GM18870 (cell line): ENCODE measurements around the gene HDAC11.
"Not testable (repeated sequence)": the region's sequence is repeated elsewhere in the genome, so short reads cannot be mapped to it uniquely, and the experiment has no call there.

Experiments
- ATAC-seq: cut with Tn5 transposase; IDR thresholded peaks from one replicate; pipeline ENCODE4 v1.9.1; 2021; ENCODE audit warnings: moderate library complexity; ENCODE audit not compliant: unreplicated experiment

Gene HDAC11

GRCh38 chr3:13506680-13507079, 26.6 kb downstream of the HDAC11 start:
- no peak for ATAC-seq

GRCh38 chr3:13507247-13507569, 27.1 kb downstream of the HDAC11 start:
- ATAC-seq = no peak

DNA sequence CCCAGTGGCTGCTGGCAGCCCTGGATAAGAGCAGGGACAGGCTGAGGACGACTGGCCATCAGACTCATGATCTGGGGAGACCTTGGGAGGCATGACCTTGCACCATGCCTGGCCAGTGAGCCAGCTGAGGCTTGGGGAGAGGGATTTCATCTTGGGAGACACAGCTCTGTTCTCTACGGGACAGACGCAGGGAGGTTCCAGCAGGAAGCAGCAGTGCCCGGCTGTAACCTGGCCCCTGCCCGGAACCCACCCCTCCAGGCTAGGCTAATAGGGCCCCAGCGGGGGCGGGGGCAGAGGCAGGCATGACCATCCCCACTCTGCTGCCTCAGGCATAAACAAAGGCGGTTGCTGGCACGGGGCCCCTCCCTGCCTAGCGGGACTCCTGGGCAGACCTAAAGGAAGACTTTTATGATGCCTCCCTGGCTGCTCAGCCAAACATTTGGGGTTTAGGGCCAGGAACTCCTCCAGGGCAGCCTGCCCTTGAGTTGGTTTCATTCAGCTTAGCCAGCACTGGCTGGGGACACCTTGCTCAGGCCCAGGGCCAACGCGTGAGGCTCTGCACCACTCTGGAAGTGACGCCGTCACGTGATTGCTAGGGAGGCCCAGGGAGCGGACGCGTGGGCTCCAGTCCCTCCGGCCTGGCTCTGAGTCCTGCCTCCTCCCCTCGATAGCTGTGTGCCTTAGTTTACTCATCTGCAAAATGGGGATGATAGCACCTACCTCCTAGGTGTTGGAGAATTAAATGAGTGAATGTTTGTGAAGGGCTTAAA, 27.6 kb downstream of the HDAC11 start:
- no peak for ATAC-seq

DNA sequence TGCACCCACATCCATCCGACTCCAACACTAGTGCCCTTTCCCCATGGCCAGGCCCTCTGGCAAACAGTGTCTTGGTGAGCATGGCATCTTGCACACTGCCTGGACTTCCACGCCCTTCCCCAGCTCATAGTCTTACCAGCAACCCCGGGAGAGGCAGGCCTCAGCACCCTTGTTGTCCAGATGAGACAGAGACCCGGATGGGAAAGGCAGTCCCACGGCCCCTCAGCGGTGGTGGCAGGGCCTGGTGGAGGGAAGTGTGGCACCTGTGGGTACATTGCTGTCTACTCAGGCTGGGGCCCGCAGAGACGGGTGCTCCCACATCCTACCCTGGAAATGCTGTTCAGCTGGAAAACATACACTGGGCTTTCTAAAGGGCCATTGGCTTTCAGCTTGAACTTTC, 28.4 kb downstream of the HDAC11 start:
- no peak for ATAC-seq

- ATAC-seq = no peak
Observed at GRCh38 chr3:13509059-13509815, 29.1 kb downstream of the HDAC11 start.

DNA sequence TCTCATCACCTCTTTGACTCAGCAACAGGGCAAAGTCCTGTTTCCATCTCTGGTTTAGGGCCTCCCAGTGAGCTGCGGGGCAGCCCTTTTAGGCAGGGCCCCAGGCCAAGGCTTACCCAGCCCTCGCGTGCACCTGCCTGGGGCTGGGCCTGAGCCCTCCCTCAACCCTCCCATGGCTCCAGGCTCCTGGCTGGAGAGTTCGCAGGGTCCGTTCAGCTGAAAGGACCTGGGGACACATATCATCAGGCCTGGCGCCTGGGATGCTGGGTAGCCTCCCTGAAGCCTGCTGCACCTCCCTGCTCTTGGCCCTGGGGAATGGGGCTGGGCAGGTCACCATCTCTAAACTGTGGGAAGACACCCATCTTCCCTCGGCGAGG, 29.7 kb downstream of the HDAC11 start:
- no peak for ATAC-seq

- ATAC-seq = no peak
Observed at GRCh38 chr3:13512451-13512850, 32.3 kb downstream of the HDAC11 start.

DNA sequence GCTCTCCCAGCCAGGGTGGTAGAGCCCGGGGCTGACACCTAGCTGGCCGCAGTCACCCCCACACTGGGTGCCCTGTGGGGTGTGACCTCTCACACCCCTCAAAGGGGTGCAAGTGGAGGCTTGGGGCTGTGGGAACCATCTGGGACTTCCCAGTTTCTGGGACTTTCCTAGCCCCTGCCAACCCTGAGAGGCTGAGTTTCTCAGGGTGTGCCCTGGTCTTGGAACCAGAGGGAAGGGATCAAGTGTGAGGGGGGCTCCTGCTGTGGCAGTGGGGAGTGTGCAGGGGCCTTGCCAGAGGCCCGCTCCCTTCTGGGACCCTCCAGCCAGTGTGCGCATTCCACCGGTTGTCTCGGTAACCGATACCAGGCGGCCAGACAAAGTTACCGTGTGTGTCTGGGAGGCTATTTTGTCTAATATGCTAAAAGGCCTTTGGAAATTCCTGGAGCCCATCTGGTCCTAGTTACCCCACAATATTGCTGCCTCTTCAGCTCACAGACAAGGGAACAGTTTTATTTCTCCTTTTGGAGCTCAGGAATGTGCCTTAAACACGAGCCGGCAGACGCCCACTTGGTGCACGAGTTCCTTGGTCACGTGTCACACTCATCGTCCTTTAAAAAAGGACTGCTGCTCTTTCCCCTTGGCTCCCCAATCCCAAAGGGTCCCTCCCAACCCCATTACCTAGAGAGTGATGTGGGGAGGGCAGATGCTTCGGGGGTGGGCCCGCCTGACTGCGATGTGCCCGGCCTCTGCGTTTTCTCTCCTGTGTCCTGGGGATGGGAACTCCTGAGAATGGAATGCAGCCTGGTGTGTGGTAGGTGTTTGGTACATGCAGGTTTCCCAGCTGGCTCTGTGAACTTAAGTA, 33.2 kb downstream of the HDAC11 start:
- no peak for ATAC-seq

GRCh38 chr3:13513913-13514517, 33.9 kb downstream of the HDAC11 start:
- no peak for ATAC-seq

DNA sequence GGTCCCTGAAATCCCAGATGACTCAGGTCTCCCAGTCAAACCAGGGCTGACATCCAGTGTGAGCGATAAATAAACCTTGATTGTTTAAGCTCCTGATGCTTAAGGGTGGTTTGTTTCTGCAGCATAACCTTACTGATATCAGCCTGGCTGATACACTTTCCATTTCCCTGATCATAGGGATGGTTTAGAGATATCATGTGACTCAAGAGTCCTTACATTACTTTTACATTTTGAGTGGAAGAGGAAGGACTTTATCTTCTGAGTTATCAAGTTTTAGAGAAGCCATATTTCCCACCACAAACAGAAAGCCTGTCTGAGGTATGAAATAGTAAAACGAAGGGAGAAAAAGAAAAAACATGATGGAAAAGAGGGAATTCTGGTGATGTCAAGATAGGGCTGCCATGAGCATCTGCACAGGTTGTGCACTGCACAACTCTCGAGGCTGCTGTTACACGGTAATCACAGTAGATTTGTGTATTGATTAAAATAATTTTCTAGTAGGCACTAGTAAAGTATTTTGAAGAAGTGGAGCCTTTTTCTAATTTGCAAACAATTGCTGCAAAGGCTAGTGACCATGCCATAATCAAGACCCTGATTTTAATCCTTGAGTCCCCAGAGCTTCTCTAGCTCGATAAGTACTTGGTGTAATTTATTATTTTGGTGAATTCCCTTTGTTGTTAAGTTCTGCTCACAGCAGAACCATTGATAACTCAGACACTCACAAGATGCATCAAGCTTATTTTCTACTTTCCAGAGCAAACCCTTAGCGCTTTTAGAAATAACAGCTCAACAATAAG, 34.7 kb downstream of the HDAC11 start:
- ATAC-seq = no peak

DNA sequence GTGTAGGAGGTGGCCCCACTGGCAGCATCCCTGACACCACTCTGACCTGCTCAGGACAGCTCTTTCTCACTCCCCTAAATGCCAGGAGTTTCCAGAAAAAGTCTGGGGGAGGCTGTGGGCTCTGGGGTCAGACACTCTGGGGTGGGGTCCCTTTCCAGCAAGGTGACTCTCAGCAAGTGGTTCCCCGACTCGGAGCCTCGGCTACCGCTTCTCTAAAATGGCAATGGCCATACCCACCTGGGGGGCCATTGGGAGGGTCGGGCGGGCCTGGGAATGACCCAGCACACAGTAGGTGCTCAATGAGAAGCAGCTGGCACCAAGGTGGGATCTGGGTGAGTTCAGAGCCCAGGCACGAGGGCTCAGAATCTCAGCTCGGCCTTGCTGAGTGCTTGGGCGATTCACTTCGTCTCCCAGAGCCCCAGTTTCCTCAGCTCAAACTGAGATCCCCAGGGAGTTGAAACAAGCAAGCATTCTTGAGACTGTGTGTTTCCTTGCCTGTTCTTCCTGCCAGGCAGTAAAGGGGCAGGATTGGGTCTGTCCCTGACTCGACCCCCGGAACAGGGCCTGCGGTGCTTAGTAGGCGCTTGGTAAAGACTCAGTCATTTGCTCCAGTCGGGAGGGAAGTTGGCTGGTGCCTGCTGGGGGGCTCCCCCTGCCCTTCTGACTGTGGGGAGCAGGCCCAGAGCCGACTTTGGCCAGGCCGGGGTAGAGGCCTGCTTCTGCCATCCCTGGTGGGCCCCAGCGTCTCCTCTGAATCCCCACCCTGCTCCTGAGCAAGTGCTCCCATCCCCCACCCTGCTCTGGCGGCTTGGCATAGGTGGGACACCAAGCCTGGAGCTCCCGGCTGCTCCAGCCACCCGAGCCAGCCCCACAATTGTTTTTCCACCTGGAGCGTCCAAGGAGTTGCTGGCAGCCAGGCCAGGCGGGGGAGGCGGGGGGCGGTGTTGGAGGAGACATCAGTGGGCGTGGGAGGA, 36.0 kb downstream of the HDAC11 start:
- ATAC-seq = no peak

GRCh38 chr3:13516760-13517135, 36.6 kb downstream of the HDAC11 start:
- ATAC-seq = no peak

DNA sequence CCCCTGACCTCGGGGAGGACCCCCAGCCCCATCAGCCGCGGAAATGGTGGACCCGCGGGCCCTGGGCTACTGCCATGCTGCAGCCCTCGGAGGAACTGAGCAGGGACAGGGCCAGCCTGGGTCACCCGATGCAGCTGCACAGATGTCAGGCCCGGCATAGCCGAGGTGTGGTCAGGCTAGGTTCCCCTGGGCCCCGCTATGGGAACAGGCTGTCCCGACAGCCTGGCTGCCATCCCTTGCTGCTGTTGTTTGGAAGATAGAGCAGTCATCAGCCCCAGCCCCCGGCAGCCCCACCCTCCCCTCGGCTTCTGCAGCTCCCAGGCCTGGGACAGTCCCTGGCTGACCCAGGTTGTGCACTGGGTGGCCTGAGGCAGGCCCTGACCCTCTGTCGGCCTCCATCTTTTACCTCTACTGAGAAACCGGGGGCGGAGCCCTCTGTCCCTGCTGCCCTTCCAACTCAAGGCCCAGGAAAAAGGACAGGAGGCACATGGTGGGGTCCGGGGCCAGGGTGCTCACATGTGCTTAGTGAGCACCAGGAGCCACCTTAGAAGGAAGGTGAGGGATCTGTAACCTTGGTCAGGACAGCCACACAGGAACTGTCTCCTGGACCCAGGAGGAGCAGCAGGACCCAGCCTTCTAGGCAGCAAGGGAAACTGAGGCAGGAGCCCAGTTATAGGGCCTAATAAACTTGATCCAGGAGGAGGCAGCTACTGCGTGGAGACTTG, 37.3 kb downstream of the HDAC11 start:
- ATAC-seq = no peak

DNA sequence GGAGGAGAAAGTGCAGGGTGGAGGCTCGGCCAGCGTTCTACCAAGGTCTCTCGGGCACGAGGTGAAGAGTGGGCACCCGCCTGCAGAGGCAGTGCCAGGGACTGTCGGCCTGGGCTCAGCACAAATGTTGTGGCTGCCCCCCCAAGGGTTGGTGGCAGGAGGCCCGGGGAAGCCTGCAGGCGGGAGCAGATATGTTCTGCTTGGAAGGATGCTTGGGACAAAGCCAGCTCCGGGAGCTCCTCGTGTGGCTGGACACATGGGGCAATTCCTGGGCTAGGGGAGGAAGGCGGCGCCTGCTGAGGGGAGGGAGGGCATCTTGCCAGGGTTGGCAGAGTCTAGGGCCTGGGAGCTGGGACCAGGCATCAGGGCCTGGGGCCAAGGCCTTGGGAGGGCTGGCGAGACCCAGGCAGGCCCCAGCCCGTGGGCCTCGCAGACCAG, 38.4 kb downstream of the HDAC11 start:
- no peak for ATAC-seq

DNA sequence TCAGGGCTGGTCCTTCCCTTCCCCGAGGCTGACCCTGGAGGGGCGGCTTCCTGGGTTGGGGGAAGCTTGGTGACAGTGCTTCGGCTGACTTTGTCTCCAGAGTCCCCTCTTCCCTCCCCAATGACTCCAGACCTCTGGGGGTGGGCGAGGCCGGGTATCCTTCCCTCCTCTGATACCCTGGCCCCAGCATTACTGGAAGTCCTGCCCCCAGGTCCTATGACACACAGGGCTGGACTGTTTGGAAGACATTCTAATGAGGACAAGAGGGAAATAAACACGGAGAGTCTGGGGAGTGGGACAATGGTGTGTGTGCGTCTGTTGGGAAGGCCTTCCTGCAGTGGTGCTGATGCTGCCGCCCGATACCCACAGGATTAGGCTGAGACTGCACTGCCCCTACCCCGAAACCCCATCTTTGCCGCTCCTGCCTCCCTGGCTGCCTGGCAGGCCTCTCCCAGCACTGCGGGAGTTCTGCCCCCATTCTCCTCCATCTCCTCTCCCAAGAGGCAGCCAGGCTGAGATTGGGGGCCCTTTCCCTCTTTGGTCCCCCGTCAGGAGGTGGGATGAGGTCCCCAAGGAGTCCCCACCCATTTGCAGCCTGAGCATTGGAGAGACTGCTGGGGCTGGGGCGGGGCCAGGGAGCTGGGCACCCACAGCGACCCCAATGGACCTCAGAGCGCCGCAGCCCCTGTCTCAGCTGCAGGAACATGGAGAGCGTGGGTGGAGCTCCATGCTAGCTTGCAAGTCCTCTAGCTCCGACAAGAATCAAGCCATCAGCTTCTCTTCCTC, 39.1 kb downstream of the HDAC11 start:
- ATAC-seq = no peak

DNA sequence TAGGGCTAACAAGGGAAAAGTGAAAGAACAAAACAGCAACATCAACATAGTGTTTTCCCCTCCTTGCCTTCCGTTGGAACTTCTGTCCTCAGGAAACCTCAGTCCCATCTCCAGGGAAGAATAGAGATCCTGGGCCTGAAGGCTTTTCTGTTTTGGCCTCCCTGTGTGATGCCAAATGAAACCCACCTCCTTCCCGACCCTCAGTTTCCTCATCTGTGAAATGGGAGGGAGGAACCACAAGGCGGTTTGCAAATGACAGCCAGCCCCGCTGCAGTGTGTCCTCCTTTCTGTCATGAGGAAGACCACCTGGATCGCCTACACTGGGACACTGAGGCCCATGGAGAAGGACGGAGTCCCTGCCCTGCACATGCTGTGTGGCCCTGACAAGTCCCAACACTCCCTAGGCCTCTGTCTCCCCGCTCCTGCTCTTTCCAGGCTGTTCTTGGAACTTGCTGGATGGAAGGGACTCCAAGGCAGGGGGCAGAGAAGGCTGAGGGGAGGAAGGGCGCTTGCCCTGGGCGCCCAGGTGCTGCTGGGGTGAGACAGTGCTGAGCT, 40.3 kb downstream of the HDAC11 start:
- no peak for ATAC-seq

- ATAC-seq = no peak
Observed at GRCh38 chr3:13521309-13521708, 41.2 kb downstream of the HDAC11 start.

DNA sequence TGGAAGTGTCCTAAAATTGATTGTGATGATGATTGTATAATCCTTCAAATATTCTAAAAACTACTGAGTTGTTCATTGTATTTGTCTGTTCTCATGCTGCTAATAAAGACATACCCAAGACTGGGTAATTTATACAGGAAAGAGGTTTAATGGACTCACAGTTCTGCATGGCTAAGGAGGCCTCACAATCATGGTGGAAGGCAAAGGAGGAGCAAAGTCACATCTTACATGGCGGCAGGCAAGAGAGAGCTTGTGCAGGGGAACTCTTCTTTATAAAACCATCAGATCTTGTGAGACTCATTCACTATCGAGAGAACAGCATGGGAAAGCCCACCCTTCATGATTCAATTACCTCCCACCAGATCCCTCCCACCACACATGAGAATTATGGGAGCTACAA, 41.6 kb downstream of the HDAC11 start:
- not testable (repeated sequence) for ATAC-seq
